IMR-90 (cell line): ENCODE data around the gene RER1.

Experiments used
- FOS ChIP-seq: fragments of 150-350 bp; IDR thresholded peaks from 2 replicates; pipeline ENCODE4 v1.6.1; 2016; ENCODE audit warnings: low read depth, low read length
- RAD21 ChIP-seq: IDR thresholded peaks from 2 replicates; pipeline ENCODE4 v1.6.1; 2012; ENCODE audit warnings: low read length, improper control_type of control experiment
- RFX5 ChIP-seq: IDR thresholded peaks from 2 replicates; pipeline ENCODE4 v1.8.0; 2012; ENCODE audit warnings: low read depth, mild to moderate bottlenecking, low read length, moderate library complexity
- SMC3 ChIP-seq: fragments of 150-350 bp; IDR thresholded peaks from 2 replicates; pipeline ENCODE4 v1.6.1; 2016; ENCODE audit warnings: low read depth, mild to moderate bottlenecking, antibody characterized with exemption, low read length, moderate library complexity
- TF ChIP-seq, protein P1 (sequence below): conservative IDR thresholded peaks from 2 replicates; pipeline ENCODE4 v1.5.1; 2012; ENCODE audit warnings: mild to moderate bottlenecking, low read depth, low read length, improper control_type of control experiment
- TF ChIP-seq, protein P2 (sequence below): fragments of 150-350 bp; IDR thresholded peaks from 2 replicates; pipeline ENCODE4 v1.6.1; 2017; ENCODE audit warnings: mild to moderate bottlenecking, antibody characterized with exemption, low read length, low read depth

DNA sequence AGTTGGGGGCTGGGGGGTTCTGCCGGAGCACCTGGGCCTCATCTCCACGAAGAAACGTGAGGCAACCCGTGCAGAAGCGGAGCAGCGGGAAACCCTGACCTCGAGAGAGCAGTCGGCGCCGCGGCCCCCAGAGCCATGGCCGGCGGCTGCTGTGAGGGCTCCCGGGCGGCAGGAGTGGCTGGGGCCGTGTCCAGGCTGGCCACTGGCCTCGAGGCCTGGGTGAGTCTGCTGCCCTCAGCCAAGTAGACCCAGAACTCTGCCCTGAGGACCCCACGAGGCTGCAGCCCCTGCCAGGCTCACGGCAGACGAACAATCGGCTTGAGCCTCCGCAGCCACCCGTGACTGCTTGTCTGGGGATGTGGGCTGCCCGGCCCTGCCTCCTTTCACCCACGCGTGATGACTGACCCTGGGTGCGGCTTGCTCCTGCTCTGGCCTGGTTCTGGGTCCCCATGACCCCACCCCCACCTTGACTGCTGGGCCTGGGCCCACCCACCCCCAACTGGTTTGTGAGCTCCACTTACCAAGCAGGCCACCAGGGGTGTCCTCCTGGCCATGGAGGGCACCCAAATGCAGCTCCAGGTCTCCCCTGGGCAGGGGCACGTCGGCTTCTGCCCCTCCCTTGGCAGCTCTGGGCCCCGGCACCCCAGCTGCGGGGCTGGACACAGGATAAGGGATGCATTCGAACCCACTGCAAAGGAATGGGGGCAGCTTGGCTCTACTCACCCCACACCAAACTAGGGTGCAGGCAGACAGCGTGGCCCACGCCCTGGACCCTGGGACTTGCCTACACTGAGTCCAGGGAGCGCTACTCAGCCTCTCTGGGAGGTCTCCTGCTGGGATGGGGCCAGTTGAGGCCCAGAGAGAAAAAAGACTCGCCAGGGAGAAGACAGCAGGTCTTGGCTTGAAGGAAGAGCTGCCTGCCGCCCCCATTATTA lies 34.5 kb upstream of the RER1 start:
- TF ChIP-seq, protein P1, sequence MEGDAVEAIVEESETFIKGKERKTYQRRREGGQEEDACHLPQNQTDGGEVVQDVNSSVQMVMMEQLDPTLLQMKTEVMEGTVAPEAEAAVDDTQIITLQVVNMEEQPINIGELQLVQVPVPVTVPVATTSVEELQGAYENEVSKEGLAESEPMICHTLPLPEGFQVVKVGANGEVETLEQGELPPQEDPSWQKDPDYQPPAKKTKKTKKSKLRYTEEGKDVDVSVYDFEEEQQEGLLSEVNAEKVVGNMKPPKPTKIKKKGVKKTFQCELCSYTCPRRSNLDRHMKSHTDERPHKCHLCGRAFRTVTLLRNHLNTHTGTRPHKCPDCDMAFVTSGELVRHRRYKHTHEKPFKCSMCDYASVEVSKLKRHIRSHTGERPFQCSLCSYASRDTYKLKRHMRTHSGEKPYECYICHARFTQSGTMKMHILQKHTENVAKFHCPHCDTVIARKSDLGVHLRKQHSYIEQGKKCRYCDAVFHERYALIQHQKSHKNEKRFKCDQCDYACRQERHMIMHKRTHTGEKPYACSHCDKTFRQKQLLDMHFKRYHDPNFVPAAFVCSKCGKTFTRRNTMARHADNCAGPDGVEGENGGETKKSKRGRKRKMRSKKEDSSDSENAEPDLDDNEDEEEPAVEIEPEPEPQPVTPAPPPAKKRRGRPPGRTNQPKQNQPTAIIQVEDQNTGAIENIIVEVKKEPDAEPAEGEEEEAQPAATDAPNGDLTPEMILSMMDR: no peak
- TF ChIP-seq SMC3 (no peak), FOS (no peak), RFX5 (no peak), RAD21 (no peak)
- TF ChIP-seq, protein P2, sequence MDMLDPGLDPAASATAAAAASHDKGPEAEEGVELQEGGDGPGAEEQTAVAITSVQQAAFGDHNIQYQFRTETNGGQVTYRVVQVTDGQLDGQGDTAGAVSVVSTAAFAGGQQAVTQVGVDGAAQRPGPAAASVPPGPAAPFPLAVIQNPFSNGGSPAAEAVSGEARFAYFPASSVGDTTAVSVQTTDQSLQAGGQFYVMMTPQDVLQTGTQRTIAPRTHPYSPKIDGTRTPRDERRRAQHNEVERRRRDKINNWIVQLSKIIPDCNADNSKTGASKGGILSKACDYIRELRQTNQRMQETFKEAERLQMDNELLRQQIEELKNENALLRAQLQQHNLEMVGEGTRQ: no peak
